ENCODE results near the gene HIPK2. TPM values are rescaled to one million over a fixed set of nuclear protein-coding genes. Genes with fewer than 3 reads are reported as not detected.

HIPK2 gene
- total and polyA plus RNA-seq, 2 experiments from 2014 or later, result 7.3 to 16.9 TPM

- H3K4me3 ChIP-seq, result no peak overlapping the region
- DNase-seq (ENCODE audit: low spot score) (no peak), ATAC-seq (no peak)
- no peak overlapping the region for H3K27ac Mint-ChIP-seq
- no peaks in the 10 kb centered on the region for H3K36me3 ChIP-seq (ENCODE audit: insufficient read depth)
- no peaks in the 10 kb centered on the region for H3K4me1 ChIP-seq (ENCODE audit: insufficient read depth)
- no peak overlapping the region for H3K4me3 Mint-ChIP-seq
- no peaks in the 10 kb centered on the region for H3K9me2 ChIP-seq (ENCODE audit: insufficient read depth)
- H3K27me3 Mint-ChIP-seq (ENCODE audit: insufficient read depth, low read depth, poor library complexity), result peaks cover 6% of the 10 kb centered on the region
- H4K20me1 ChIP-seq (replicated peaks; ENCODE audit: insufficient read depth), result no peaks in the 10 kb centered on the region
- H3K4me2 ChIP-seq, result no peak overlapping the region
- no peaks in the 10 kb centered on the region for H3K79me2 ChIP-seq (replicated peaks; ENCODE audit: insufficient read depth)
- H3K27ac ChIP-seq (ENCODE audit: low read depth), result no peak overlapping the region
- H3K36me3 Mint-ChIP-seq (ENCODE audit: low read depth), result no peaks in the 10 kb centered on the region
- no peak for TF ChIP-seq ZNF331 (CRISPR knock-in tag; IDR thresholded peaks at IDR 0.05; ENCODE audit: low read depth)
- no peak for TF ChIP-seq STAT1 (IDR thresholded peaks at IDR 0.05; ENCODE audit: unreplicated experiment)
- no peak for TF ChIP-seq JUNB (IDR thresholded peaks at IDR 0.05; ENCODE audit: unreplicated experiment)
- H3K9me3 Mint-ChIP-seq, result no peaks in the 10 kb centered on the region
- H3K27me3 ChIP-seq (ENCODE audit: insufficient read depth), result no peaks in the 10 kb centered on the region
- no peaks in the 10 kb centered on the region for H3F3A ChIP-seq (replicated peaks; ENCODE audit: low read depth)
- H2AFZ ChIP-seq, result no peak overlapping the region
- no peaks in the 10 kb centered on the region for H3K4me1 Mint-ChIP-seq
Measured at GRCh38 chr7:139589474-139589873, 188.3 kb downstream of the HIPK2 start.

DNA sequence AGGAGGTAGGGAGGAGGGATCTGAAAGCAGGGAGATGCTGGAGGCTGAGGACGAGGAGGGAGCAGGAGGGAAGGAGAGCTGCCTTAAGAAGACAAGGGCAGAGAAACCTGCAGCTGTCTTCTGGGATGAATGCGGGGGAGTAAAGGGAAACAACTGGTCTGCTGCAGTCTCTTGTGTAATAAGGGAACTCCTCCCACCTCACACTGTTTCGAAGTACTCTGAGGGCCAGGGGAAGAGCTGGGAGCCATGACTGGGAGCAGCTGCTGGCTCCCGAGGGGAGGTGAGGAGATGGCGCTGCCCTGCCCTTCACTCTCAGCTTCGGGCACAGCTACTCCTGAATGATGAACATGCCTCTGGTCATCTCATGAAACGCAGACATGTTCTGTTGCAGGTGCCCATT, 189.2 kb downstream of the HIPK2 start:
- H3K9me2 ChIP-seq (ENCODE audit: insufficient read depth), result no peaks in the 10 kb centered on the region
- H3K4me3 ChIP-seq, result no peak overlapping the region
- no peaks in the 10 kb centered on the region for H3K36me3 ChIP-seq (ENCODE audit: insufficient read depth)
- H2AFZ ChIP-seq, result no peak overlapping the region
- TF ChIP-seq NANOG (IDR thresholded peaks at IDR 0.05; ENCODE audit: borderline replicate concordance) (no peak), ZNF462 (CRISPR knock-in tag; IDR thresholded peaks at IDR 0.05) (no peak), EZH2phosphoT487 (IDR thresholded peaks at IDR 0.05; ENCODE audit: unreplicated experiment) (no peak), CTCF (conservative IDR thresholded peaks at IDR 0.05; ENCODE audit: low read depth in 2 of 2) (no peak)
- TF ChIP-seq, protein P1, sequence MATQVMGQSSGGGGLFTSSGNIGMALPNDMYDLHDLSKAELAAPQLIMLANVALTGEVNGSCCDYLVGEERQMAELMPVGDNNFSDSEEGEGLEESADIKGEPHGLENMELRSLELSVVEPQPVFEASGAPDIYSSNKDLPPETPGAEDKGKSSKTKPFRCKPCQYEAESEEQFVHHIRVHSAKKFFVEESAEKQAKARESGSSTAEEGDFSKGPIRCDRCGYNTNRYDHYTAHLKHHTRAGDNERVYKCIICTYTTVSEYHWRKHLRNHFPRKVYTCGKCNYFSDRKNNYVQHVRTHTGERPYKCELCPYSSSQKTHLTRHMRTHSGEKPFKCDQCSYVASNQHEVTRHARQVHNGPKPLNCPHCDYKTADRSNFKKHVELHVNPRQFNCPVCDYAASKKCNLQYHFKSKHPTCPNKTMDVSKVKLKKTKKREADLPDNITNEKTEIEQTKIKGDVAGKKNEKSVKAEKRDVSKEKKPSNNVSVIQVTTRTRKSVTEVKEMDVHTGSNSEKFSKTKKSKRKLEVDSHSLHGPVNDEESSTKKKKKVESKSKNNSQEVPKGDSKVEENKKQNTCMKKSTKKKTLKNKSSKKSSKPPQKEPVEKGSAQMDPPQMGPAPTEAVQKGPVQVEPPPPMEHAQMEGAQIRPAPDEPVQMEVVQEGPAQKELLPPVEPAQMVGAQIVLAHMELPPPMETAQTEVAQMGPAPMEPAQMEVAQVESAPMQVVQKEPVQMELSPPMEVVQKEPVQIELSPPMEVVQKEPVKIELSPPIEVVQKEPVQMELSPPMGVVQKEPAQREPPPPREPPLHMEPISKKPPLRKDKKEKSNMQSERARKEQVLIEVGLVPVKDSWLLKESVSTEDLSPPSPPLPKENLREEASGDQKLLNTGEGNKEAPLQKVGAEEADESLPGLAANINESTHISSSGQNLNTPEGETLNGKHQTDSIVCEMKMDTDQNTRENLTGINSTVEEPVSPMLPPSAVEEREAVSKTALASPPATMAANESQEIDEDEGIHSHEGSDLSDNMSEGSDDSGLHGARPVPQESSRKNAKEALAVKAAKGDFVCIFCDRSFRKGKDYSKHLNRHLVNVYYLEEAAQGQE (IDR thresholded peaks at IDR 0.05; ENCODE audit: unreplicated experiment), result no peak
- Mint-ChIP-seq H3K9me3 (no peaks in the 10 kb centered on the region), H3K4me1 (no peaks in the 10 kb centered on the region), H3K27ac (no peak overlapping the region), H3K4me3 (no peak overlapping the region), H3K36me3 (ENCODE audit: low read depth) (no peaks in the 10 kb centered on the region), H3K27me3 (ENCODE audit: insufficient read depth, low read depth, poor library complexity) (peaks cover 7% of the 10 kb centered on the region)
- H3F3A ChIP-seq (replicated peaks; ENCODE audit: low read depth), result no peaks in the 10 kb centered on the region
- H4K20me1 ChIP-seq (replicated peaks; ENCODE audit: insufficient read depth), result no peaks in the 10 kb centered on the region
- no peaks in the 10 kb centered on the region for H3K27me3 ChIP-seq (ENCODE audit: insufficient read depth)
- H3K79me2 ChIP-seq (replicated peaks; ENCODE audit: insufficient read depth), result no peaks in the 10 kb centered on the region
- DNase-seq (ENCODE audit: low spot score) (no peak), ATAC-seq (peak; percentile 78)
- no peak overlapping the region for H3K27ac ChIP-seq (ENCODE audit: low read depth)
- no peak overlapping the region for H3K4me2 ChIP-seq
- no peaks in the 10 kb centered on the region for H3K4me1 ChIP-seq (ENCODE audit: insufficient read depth)

Measured in GM23338 (cell line).